SKM-1 treated with dmso at 0.1 percent for 144 hours (cell line): Measurements from ENCODE around the gene RNF144A.
A peak's percentile ranks its signal among the peaks of the same experiment; 100 is the strongest.

Experiments
- DNase-seq: peaks from one replicate; lab custom pipeline; 2025; ENCODE audit not compliant: unreplicated experiment; lab: John Stamatoyannopoulos, UW

The RNF144A gene

DNA sequence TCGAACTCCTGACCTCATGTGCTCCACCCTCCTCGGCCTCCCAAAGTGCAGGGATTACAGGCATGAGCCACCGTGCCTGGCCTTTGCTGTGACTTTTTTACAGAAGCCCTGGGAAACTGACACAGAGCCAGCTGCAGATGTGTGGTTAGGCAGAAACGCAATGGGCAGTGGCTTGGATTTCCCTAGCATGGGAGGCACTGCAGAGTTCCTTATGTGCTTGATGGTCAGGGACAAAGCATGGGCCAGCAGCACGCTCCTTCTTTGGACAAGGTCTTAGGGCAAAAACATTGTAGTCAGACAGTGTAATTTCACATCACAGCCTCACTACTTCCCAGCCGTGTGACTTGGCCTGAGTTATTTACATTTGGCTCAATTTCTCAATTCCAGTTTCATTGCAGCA is 153.9 kb downstream of the RNF144A start:
- DNase-seq: peak; percentile 16

DNA sequence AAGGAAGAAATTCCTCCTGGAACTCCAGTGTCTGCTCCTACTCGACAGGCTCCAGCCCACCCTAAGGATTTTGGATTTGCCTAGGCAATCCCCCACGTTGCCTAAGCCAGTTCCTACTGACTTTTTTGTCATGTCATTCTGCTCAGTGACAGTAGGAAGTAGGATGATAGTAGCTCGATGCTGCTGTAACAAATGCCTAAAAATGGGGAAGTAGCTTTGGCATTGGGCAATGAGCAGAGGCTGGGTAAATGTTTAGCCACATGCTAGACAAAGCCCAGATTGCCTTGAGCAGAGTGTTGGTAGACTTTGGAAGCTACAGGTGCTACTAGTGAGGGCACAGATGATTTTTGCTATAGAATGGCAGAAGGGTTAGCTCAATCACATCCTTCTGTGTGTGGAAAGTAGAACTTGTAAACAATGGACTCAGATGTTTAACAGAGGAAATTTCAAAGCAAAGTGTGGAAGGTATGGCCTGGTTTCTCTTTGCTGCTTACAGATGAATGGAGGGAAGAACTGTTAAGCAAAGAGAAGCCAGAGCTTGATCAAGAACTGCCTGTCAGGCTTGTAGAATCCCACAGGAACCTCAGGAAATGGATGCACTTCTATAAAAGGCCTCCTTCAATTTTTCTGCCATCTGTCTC is 154.8 kb downstream of the RNF144A start:
- DNase-seq: peak; percentile 90

DNA sequence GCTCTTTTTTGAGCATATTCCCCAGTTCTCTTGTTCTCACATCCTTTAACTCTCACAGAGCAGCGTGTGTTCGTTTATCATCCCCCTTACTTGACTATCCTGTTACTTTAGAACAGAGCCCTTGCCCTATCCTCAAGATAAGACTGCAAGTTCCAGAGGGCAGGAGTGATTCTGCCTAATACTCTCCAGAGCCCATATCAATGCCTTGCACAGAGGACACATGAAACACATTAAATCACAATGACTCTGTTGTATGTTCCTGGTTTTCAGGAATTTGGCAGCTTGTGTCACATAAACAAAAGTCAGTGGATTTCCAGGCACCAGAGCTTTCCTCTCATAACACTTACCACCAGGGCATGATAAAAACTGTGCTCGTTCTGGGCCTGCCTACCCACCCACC is 156.7 kb downstream of the RNF144A start:
- no peak for DNase-seq

DNA sequence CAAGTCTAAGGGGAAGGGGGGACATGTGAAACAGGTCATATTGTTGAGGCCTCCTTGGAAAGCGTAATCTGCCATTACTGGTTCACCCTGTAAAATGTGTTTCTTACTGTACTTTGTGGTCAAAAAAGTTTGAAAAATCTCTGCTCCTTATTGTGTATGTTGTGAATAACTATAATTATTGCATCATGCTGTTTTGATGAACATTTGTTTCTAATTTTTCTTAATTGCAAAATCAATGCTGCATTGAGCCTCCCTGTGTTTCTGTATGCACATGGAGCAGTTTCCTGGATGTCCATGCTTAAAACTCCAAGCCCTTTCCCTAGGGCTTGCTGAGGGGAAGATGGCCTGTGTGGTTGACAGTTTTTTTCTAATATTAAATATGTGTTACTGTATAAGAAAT is 158.6 kb downstream of the RNF144A start:
- no peak for DNase-seq

GRCh38 chr2:7077660-7078267 is 160.6 kb downstream of the RNF144A start:
- no peak for DNase-seq

GRCh38 chr2:7083580-7084509 is 166.6 kb downstream of the RNF144A start:
- peak; percentile 36 for DNase-seq

GRCh38 chr2:7084601-7085000 is 167.4 kb downstream of the RNF144A start:
- no peak for DNase-seq

DNA sequence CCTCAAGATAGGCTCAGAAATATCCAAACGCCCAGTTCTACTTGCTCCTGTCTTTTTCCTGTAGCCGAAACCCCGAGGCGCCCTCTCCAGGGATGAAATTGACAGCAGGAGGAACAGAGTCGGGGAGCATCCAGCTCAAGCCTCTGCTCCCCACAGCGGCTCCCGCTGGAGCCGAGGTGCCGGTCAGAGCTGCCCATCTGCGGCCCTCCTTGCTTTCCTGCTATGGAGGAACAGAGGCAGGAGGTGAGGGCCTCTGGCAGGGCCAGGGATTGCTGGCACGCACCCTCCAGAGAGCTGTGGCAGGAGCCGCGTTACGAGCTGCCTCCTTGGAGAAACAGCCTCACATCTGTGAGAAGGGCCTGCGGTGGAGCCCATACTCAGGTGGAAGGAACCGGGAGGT is 172.1 kb downstream of the RNF144A start:
- no peak for DNase-seq

DNA sequence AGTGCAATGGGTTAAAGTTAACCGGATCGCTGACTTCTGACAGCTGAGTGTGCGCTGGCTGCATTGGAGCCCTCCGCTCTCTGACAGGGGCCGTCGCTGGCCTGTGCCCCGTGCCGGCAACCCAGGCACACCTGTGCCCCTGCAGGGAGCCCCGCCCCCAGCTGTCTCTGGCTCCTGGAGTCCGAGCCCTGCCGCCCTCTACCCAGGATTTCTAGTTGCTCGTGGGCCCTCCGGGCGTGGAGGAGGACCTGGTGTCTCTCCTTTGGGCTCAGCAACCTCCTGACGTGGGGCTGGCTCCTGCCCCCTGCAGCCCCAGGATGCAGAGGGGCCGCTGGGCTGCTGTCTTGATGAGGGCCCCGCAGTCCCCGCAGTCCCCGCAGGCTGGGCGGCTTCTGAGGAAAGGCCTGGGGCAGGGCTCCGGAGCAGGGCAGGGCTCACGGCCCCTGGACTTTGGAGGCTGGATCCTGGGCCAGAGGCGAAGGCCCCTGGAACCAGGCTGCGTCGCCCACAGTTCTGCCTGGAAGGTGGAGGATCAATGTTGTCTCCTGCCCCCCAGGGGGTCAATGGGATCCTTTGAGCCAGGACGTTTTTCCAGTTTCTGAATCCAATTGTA is 172.8 kb downstream of the RNF144A start:
- no peak for DNase-seq

- DNase-seq: no peak
Observed at GRCh38 chr2:7093376-7093775, 176.2 kb downstream of the RNF144A start.
